ENCODE results near the gene IGBP1. TPM values are rescaled to one million over a fixed set of nuclear protein-coding genes. Genes with fewer than 3 reads are reported as not detected.
"Not testable (repeated sequence)": the region's sequence is repeated elsewhere in the genome, so short reads cannot be mapped to it uniquely, and the experiment has no call there.

Gene IGBP1
- total RNA-seq, 3 donors from 2014 or later = 51.8 to 78.4 (median 69.7) TPM

DNA sequence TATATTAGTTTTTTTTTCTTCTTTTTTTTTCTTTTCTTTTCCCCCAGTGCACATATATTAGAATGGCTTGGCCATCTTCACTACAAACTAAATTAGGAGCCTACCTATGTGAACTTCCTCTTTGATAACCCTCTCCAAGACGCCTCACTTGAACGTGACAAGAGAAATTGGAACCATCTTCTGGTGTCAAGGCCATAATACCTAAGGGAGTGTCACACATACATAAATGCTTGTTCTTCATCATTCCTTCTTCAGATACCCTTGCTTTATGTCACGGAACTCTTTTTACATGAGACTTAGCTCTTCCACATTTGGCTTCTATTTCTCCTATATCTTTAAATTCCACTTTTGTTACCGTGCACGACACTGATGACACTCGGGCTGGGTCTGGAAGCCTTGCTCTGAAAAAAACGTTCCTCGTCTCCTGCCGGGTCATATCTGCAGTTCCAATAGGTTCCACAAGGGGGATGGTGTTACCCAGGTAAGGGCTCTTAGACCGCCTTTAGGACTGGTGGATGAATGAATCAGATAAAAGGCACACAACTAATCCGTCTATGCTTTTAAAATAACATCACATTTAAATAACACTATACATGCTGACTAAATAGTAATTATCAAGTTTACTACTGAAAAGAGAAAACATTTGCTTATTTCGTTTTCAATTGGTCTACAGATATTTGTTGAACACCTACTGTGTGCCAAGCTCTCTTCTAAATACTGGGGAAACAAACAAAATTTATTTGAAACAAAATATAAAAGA, 63.9 kb downstream of the IGBP1 start:
- no peak overlapping the region for H3K4me3 ChIP-seq
- no peaks in the 10 kb centered on the region for H3K9me3 ChIP-seq
- TF ChIP-seq, protein P1, sequence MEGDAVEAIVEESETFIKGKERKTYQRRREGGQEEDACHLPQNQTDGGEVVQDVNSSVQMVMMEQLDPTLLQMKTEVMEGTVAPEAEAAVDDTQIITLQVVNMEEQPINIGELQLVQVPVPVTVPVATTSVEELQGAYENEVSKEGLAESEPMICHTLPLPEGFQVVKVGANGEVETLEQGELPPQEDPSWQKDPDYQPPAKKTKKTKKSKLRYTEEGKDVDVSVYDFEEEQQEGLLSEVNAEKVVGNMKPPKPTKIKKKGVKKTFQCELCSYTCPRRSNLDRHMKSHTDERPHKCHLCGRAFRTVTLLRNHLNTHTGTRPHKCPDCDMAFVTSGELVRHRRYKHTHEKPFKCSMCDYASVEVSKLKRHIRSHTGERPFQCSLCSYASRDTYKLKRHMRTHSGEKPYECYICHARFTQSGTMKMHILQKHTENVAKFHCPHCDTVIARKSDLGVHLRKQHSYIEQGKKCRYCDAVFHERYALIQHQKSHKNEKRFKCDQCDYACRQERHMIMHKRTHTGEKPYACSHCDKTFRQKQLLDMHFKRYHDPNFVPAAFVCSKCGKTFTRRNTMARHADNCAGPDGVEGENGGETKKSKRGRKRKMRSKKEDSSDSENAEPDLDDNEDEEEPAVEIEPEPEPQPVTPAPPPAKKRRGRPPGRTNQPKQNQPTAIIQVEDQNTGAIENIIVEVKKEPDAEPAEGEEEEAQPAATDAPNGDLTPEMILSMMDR (IDR thresholded peaks at IDR 0.05) = peak; percentile 27
- H3K4me1 ChIP-seq (ENCODE audit: low read depth) = no peaks in the 10 kb centered on the region
- ATAC-seq (peak; percentile 86), DNase-seq (peak in 2 of 3 donors; percentile 23 to 81)
- no peaks in the 10 kb centered on the region for H3K36me3 ChIP-seq (ENCODE audit: low read depth)
- intact Hi-C loops (cut with DNase I, micrococcal nuclease) = loop anchor here in 1 of 2 donors (10.0 kb wide), 1 partner anchor 68 kb away; the partner anchor contains the start of genes ARR3 and P2RY4

DNA sequence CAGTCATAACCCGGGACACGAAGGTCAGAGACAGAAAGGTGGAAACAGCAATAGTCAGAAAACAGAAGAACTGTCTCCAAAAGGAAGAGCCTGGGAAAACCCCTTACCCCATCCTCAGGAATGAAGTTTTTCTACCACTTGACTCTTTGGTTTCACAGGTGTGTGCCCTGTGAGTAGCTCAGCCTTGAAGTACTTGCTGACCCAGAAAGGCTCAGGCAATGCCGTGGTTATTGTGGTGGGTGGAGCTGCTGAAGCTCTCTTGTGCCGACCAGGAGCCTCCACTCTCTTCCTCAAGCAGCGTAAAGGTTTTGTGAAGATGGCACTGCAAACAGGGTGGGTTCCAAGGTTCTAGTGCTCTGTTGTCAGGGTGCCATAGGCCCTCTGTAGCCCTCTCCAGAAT, 68.5 kb downstream of the IGBP1 start:
- DNase-seq (no peak), ATAC-seq (no peak)
- Histone ChIP-seq H3K4me3 (no peak overlapping the region), H3K4me1 (ENCODE audit: low read depth) (no peaks in the 10 kb centered on the region), H3K9me3 (no peaks in the 10 kb centered on the region), H3K36me3 (ENCODE audit: low read depth) (no peaks in the 10 kb centered on the region)
- intact Hi-C loops (cut with DNase I, micrococcal nuclease) = no loop called here
- TF ChIP-seq, protein P1 (IDR thresholded peaks at IDR 0.05) = no peak

DNA sequence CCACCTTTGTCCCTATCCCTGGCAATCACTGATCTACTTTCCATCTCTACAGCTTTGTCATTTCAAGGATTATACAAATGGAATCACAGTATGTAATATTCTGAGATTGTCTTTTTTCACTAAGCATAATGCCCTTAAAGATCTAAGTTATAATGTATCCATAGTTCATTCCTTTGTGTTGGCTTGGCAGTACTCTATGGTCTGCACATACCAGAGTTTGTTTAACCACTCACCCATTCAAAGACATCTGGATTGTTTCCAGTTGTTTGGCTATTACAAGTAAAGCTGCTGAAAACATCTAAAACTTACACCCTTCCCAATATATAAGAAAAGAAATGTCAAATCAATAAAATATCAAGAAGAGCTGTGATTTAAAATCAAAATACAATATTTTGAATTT, 75.2 kb downstream of the IGBP1 start:
- H3K9me3 ChIP-seq = no peaks in the 10 kb centered on the region
- no peak overlapping the region for H3K4me3 ChIP-seq
- no peaks in the 10 kb centered on the region for H3K36me3 ChIP-seq (ENCODE audit: low read depth)
- no peaks in the 10 kb centered on the region for H3K4me1 ChIP-seq (ENCODE audit: low read depth)
- TF ChIP-seq, protein P1 (IDR thresholded peaks at IDR 0.05) = no peak
- DNase-seq (no peak), ATAC-seq (no peak)
- intact Hi-C loops (cut with DNase I, micrococcal nuclease) = no loop called here

DNA sequence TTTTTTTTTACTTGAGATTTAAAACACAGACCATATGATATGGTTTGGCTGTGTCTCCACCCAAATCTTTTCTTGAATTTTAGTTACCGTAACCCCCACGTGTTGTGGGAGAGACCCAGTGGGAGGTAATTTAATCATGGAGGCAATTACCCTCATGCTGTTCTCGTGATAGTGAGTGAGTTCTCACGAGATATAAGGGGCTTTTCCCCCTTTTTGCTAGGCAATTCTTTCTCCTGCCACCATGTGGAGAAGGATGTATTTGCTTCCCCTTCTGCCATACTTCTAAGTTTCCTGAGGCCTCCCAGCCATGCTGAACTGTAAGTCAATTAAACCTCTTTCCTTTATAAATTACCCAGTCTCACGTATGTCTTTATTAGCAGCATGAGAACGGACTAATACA, 76.3 kb downstream of the IGBP1 start:
- H3K4me1 ChIP-seq (ENCODE audit: low read depth); ATAC-seq; DNase-seq; H3K4me3 ChIP-seq; H3K36me3 ChIP-seq (ENCODE audit: low read depth); intact Hi-C loops (cut with DNase I, micrococcal nuclease); H3K9me3 ChIP-seq: not testable (repeated sequence)

Other genes starting within 250 kb of the IGBP1 start
- gene AWAT2, start 83.5 kb upstream of the IGBP1 start, total RNA-seq = not detected
- not detected for gene OTUD6A, start 71.0 kb upstream of the IGBP1 start, total RNA-seq
- not detected for gene DGAT2L6, start 44.0 kb downstream of the IGBP1 start, total RNA-seq
- gene AWAT1, start 101.2 kb downstream of the IGBP1 start, total RNA-seq = not detected
- 1 to 10 TPM in 2 of 3 donors, under 1 TPM in 1; 0.79 to 5.7 (median 1.3) TPM for gene P2RY4, start 126.8 kb downstream of the IGBP1 start, total RNA-seq
- gene ARR3, start 134.9 kb downstream of the IGBP1 start, total RNA-seq = 1 to 10 TPM in 1 of 3 donors, under 1 TPM in 1, not detected in 1; 0.60 to 1.2 TPM
- under 1 TPM in 1 of 3 donors, not detected in 2; 0.29 TPM for gene RAB41, start 148.7 kb downstream of the IGBP1 start, total RNA-seq
- 10 to 100 TPM; 34.1 to 47.5 (median 43.9) TPM for gene PDZD11, start 156.5 kb downstream of the IGBP1 start, total RNA-seq
- 10 to 100 TPM in 1 of 3 donors, 1 to 10 TPM in 2; 1.5 to 10.7 (median 3.1) TPM for gene KIF4A, start 156.7 kb downstream of the IGBP1 start, total RNA-seq